NCI-H748 treated with DMSO at 0.1 percent for 48 hours (cell line): ENCODE measurements around the gene ZNF853.

ENCODE experiments used
- DNase-seq: peaks from one replicate; lab custom pipeline; 2025; lab: John Stamatoyannopoulos, UW

The ZNF853 gene

GRCh38 chr7:6636741-6637543 is 21.5 kb downstream of the ZNF853 start, which contains the start of gene ZNF316:
Gene ZNF316 (plus strand): TSS chr7:6637318. CDS start chr7:6642410, 5,092 bp downstream.
- DNase-seq, result no peak

- no peak for DNase-seq
These were observed 22.3 kb downstream of the ZNF853 start for GRCh38 chr7:6637544-6638229.

DNA sequence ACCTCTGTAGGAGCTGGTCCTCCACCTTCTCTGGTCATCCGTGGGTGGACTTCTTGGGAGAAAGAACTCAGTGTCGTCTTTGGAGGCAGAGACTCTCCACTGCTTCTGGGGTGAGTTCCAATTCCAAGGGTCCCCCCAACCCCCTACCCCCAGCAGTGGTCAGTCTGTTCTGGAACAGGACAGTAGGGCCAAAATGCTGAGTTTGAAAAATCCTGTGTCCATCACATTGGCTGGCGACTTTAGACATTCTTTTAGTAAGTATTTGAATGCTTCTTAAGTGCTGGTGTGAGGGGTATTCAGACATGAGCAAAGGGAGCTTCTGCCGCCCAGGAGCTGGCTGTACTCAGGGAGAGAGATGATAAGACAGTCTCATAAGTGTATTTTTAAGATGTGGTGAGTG is 23.6 kb downstream of the ZNF853 start:
- no peak for DNase-seq

DNA sequence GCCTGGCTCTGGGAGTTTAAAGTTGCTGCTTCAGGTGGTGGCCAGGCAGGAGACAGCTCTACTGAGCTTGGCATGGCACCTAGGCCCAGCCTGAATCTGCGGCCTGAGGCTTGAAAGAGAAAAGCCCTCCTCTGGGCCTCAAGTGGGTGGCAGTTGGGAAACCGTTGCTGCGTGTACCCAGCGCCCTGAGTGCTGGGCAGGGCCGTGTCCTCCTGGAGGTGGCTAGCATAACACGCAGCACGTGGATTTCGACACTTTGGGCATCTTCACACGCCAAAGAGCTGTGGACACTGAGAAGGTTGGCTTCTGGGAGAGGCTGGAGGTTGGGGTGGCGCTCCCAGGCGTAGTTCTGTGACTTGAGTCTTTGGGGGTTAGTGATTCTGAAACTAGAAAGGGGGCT is 24.2 kb downstream of the ZNF853 start:
- DNase-seq, result no peak

DNA sequence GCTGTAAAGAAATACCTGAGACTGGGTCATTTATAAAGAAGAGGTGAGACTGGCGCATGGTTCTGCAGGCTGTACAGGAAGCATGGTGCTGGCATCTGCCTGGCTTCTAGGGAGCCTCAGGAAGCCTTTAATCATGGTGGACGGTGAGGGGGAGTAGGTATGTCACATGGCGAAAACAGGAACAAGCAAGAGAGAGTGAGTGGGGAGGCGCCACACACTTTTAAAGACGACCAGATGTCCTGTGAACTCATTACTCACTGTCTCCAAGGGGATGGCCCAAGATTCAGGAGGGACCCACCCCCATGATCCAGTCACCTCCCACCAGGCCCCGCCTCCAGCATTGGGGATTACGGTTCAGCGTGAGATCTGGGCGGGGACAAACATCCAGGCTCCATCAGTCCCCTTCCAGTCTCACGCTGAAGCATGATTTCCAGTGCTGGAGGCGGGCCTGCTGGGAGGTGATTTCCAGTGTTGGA is 24.9 kb downstream of the ZNF853 start:
- no peak for DNase-seq

GRCh38 chr7:6641305-6642035 is 26.1 kb downstream of the ZNF853 start:
- DNase-seq, result no peak

- DNase-seq, result no peak
These were observed 26.9 kb downstream of the ZNF853 start for GRCh38 chr7:6642239-6642839.

DNA sequence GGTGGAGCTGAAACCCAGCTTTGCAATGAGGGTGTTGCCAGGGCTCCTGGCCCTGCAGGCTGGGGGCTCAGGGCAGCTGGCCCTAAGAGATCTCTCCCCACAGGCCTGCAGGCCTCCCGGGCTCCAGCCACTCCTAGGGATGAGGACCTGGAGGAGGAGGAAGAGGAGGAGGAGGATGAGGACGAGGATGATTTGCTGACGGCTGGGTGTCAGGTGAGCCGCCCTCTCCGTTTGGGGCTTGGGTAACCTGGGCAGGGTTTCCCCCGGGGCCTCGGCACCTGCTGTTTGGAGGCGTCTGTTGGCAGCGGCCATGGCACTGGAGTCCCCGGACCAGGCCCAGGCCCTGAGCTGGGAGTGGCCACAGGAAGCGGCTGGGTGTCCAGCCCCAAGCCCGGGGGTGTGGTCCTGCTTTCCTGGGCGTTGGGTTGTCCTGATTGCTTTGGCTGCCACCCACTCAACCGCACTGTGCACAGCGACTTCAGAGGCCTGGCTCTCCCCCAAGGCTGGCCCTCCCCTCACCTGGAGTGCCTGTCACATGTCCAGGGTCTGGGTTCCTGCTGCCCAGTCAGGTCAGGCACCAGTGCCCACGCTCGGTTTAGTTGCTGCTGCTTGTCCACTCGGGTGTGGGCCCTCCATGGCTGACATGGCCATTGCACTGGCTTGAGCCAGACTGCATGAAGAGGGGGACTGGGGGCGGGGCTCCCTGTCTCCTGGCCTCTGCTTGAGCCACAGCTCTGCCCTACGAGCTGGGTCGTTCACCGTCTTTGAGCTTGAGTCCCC is 27.6 kb downstream of the ZNF853 start:
- DNase-seq, result no peak

- DNase-seq, result no peak
These were observed 28.7 kb downstream of the ZNF853 start for GRCh38 chr7:6643915-6644625.

GRCh38 chr7:6644728-6645127 is 29.3 kb downstream of the ZNF853 start:
- no peak for DNase-seq

- no peak for DNase-seq
These were observed 31.1 kb downstream of the ZNF853 start for GRCh38 chr7:6646465-6646864.

DNA sequence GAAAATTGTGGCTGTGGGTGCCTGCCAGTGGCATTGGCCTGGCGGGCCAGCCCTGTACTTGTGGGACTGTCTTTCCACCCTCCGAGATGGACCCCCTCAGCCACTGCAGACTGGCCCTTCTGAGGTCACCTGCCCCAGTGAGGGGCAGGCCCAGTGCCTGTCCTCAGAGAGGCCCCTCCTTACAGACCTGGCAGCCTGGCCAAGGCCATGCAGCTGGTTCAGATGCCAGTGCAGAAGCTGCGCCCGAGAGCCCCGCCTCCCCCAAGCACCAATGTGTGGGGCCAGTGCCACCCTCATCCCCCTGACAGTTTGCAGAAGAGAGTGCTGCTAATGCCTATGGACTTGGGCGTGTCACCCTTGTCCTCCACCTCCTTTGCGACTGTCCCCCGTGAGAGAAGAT is 31.7 kb downstream of the ZNF853 start:
- no peak for DNase-seq

- no peak for DNase-seq
These were observed 32.1 kb downstream of the ZNF853 start for GRCh38 chr7:6647541-6647940.

- DNase-seq, result no peak
These were observed 32.8 kb downstream of the ZNF853 start for GRCh38 chr7:6648066-6648814.

DNA sequence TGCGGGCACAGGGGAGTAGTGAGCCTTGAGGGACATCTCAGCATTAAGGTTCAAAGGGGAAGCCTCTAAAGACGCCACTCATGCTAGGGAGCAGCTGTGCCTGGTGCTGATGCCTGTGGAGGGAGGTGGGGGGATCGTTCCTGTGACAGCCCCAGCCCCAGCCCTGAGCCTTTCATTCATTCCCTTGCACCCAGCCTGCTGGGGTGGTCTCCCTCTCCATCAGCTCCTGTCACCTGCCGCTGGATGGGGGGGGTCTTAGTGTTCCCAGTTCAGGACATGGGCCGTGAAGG is 33.4 kb downstream of the ZNF853 start:
- DNase-seq, result no peak

- DNase-seq, result no peak
These were observed 34.0 kb downstream of the ZNF853 start for GRCh38 chr7:6649241-6649961.

DNA sequence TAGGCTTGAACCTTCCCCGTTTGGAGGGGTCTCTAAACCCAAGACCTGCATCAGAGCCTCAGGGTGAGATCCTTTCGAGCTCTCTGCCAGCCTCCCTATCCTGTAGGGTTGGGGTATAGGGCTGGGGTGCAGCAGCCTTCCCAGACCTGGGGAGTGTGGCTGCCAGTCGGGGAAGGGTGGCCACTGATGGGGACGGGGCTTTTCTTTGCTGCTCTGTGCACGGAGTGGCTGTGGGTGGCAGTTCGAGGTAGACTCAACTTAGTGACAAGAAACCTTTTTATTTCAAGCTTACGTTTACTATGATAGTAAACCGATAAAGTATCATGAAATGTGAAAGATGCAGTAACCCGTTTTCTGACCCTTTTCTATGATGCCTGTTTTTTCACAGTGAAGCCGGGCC is 34.7 kb downstream of the ZNF853 start:
- no peak for DNase-seq

DNA sequence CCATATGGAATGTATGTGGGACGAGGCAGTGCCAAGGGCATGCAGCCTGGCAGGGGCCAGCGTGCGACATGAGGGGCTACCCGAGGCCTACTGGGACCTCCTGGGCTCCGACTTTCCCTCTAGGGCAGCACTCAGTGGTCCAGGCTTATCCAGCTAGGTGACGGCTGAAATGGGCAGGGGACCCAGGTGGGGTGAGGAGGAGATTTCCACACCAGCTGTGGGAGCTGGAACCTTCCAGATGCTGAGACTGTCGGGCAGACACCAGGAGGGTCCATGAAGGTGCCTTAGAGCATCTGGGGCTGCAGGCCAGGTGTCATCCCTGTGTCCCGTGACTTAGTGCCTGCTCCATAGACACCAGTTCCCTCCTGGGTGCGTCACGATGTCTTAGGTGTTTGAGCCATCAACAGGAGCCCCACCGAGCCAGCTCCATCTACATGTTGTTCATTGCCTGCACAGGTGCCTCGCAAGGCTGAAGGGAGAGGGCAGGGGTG is 35.2 kb downstream of the ZNF853 start:
- no peak for DNase-seq

DNA sequence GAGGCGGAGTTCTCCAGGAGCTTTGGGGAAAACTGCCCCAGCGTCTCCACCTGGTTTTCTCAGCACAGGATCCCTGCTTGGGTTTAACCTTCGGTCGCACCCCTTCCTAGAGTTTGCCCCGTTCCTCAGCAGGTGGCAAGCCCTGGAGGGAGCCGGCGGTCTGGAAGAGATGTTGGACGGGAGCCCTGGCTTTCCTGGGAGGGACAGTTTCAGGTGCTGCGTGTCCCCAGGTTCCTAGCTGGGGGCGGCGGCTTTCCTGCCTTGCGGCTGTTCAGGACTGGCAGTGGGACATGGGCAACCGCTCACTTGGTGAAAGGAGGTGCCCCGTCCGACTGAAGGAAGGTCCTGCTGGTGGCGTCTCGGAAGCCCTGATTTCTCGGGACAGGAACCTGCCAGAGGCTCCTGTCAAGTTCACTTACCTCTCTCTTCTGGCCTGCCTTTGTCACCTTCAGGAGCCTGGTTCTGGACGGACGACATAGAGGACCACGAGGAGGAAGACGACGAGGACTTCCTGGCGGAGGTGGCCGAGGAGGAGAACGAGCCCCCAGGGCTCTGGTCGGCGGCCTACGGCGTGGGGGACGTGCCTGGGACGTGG is 36.5 kb downstream of the ZNF853 start:
- DNase-seq, result no peak
